ENCODE results near the gene ZDHHC8.

- no peak for TF ChIP-seq CTCF (IDR thresholded peaks at IDR 0.05; ENCODE audit: insufficient read depth, low read length)
- no peak for TF ChIP-seq REST (IDR thresholded peaks at IDR 0.05; ENCODE audit: insufficient replicate concordance, low read depth)
These were observed 46.0 kb upstream of the ZDHHC8 start for GRCh38 chr22:20085651-20086050.

Data from HL-60 (cell line).